RPMI7951 (cell line): ENCODE data around the gene CDH16. TPM values are rescaled to one million over a fixed set of nuclear protein-coding genes. Genes with fewer than 3 reads are reported as not detected.
A peak's percentile ranks its signal among the peaks of the same experiment; 100 is the strongest.

Experiments
- DNase-seq: peaks from one replicate; pipeline ENCODE4 v3.0.0-alpha.2; 2012; ENCODE audit warnings: low read depth
- total RNA-seq: library from RNA; depleted of rRNA; stranded (reverse); fragments of >200 nt; shearing (Covaris generic); gene quantifications from 2 replicates; pipeline ENCODE4 v1.2.3, GENCODE V29; 2014

Gene CDH16
- total RNA-seq, 1 experiment from 2014 or later = not detected

DNA sequence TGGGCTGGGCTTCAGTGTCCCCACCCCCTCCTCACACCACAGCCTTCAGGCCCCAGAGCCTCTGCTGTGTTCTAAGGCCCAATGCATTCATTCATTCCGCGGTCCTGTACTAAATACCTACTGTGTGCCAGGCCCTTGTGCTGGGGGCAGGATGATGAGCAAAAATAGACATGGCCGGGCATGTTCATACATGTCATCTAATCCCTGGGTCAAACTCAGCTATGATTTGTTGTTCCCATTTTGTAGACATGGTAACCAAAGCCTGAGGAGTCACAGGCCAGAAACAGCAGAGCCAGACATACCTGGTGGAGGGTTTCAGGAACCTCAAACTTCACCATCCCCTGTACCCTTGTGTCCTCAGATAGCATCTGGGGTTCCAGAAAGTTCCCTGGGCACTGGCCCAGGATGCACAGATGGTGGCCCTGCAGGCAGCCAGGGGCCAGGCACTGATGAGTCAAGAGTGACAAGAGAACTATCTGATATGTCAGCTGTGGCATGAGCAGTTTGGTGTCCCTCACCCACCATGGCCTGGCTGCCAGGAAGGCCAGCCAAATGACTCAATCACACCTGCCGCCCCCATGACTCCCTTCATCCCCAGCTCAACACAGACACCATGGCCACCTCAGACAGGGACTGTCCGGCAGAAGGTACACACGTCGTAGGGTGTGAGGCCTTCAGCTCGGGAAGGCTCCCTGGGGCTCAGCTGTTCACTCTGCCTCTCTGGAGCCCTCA is 9.4 kb upstream of the CDH16 start:
- peak; percentile 95 for DNase-seq

DNA sequence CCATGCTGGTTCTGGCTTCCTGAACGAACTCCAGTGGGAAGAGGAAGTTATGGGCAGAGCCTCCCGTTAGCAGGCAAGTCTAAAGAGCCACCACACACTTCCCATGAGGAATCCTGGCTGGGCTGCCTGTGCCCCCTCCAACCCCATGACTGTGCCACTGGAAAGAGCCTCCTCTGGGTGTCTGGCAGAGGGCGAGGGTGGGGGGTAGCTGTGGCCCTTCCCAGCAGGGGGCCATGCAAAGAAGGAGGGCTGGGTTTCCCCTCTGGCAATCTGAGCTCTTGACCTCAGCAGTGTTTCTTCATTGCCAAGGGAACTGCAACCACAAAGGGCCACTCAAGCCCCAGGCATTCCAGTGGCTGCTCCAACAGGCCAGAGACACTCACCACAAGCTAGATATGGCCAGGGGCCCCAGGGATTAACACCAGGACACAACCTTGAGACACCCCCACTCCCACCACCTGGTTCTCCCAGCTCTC is 8.3 kb upstream of the CDH16 start:
- peak; percentile 100 for DNase-seq

DNA sequence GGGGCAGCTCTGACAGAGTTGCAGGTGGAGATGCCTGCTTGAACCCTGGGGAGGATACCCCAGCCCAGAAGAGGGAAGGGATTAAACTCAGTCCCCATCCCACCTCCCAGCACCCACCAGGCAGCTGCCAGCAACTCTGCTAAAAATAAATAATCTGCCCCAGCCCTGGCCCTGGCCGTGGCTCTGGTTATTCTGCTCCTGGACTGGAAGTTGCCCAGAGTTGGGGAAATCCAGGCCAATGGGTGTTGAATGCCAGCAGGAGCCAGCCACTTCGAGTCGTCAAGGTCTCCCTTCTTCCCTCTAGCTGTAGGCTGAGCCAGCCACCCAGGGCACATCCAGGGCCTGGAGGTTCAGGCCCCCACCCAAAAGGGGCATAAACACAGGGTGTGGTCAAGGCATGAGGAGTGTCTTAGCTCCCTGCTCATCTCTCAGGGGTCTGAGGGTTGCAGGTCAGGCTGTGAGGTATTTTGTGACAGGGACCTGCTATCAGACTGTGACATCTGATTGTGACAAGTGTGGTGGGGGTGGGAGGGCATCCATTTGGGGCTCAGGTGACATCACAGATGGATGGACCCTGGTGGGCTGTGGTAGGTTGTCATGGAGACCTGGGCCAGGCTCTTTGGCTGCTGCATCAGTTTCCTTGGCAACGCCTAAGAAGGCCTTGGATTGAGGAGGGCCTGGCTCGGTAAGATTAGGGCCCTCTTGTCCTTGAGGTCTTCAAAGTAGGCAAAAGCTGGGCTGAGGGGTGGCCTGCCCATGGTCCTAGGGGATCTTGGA is 7.7 kb upstream of the CDH16 start:
- DNase-seq = peak; percentile 41

DNA sequence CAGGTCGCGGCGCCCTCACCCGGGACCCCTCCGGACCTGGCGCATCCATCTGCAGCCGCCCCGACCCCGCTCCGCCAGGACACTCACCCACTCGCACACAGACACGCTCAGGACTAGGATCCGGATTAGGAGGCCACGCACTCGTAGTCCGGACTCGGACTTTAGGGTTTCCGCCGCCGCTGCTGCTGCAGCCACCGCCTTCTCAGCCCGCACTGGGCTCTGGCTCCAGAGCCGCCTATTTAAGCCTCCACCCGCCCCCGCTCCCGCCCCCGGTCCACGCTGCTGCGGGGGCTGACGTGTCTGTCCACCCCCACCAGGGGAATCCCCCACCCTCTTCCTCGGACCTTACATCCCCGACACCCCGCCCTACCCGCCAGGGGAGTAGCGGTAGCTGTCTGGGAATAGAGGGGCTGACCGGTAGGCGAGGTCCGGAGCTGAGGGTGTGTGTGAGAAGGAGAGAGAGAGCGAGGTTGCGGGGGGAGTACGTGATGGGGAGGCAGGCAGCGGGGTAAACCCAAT is 6.7 kb upstream of the CDH16 start, which contains the start of gene RRAD:
TSS of gene RRAD (minus strand) at position 214 of the 519 bp plus-strand sequence. CDS start 356 bp downstream, outside the sequence.
- DNase-seq = peak; percentile 59

DNA sequence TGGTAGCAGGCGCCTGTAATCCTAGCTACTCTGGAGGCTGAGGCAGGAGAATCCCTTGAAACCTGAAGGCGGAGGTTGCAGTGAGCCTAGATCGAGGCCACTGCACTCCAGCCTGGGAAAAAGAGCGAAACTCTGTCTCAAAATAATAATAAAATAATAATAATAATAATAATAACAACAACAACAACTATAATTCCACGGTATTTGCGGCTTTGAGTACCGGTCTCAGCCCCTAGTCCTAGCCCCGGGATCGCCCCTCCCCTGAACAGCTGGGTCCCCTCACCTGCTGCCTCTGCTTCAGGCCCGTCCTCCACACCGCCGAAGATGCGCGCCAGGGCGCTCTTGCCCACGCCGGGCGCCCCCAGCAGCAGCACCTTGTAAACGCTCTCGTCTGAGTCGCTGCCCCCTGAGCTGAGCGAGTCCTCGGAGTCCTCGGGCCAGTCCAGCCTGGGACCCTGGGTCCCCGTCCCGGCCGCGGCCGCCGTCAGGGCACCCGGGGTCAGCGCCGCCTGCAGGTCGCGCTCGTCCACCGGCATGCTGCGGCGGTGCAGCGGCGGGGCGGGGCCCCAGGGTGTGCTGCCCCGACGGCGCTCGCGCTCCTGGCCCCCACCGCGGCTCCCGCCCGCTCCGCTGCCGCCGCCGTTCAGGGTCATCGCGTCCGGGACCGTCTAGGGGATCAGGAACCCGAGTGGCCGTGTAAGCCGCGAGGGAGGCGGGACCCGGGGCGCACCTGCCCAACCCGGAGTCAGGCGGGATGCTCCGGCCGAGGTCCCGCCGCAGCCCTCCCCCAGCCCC is 6.0 kb upstream of the CDH16 start:
- no peak for DNase-seq

DNA sequence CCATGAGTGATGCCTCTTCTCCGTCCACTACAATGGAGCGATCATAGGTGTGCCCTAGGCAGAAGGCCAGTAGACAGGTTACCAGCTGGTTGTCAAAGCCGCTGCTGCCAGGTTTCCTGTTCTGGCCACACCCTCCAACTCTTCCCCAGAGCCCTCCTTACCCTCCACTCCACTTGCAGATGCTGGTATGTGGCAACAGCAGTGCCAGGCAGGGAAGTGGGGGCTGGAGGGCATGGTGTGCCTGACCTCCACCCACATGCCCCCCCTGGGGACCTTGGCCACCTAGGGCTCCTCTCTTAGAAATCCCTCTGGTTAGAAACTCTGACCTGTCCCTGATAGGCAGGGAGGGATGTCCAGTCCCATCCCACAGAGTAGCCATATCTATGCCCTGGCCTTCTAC is 5.2 kb upstream of the CDH16 start:
- DNase-seq = no peak

DNA sequence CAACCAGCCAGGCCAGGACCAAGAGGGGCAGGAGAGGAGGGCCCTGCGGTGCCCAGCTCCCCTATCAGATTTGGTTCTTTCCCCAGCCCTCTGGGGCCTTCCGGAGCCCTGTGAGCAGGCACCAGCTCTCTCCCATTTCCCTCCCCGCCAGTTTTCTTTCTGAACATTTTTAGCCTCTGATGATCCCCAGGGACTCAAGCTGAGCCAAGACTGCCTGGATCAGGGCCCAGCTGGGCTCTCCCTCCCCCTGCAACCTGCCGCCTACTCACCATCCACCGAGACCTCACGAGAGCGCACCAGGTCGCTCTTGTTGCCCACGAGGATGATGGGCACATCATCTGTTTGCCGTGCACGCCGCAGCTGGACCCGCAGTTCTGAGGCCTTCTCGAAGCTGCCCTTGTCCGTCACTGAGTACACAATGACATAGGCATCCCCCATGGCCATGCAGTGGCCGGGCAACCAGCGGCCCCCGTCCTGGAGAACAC is 4.6 kb upstream of the CDH16 start:
- DNase-seq = peak; percentile 73

DNA sequence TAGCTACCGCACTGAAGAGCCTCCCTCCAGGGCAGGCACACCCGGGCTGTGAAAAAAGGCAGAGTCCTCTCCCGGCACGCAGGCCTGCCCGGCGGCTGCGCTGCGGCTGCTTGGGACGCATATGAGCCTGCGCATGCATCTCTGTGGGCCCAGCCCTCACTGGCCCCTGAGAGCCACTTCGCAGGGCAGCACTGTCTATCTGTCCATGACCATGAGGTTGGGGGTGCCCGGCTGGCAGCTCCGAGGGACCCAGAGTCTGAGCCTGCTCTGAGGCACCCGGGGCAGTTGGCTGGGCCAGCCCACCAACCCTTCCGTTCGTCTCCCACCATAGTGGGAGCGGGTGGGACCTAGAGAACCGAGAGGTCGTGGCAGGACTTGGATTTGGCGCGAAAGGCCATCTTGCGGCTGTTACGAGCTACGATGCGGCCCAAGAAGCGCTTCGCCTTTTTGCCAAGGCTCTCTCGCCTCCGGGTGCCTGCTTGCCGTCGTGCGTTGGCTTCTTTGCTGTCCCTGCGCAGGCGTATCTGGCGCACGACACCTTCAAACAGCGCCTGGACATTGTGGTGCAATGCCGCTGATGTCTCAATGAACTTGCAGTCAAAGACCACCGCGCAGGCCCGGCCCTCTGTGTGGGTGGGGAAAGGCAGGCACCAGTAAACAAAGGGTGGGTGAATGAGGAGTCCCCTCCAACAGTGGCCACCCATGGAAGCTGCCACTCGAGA is 3.2 kb upstream of the CDH16 start:
- no peak for DNase-seq

DNA sequence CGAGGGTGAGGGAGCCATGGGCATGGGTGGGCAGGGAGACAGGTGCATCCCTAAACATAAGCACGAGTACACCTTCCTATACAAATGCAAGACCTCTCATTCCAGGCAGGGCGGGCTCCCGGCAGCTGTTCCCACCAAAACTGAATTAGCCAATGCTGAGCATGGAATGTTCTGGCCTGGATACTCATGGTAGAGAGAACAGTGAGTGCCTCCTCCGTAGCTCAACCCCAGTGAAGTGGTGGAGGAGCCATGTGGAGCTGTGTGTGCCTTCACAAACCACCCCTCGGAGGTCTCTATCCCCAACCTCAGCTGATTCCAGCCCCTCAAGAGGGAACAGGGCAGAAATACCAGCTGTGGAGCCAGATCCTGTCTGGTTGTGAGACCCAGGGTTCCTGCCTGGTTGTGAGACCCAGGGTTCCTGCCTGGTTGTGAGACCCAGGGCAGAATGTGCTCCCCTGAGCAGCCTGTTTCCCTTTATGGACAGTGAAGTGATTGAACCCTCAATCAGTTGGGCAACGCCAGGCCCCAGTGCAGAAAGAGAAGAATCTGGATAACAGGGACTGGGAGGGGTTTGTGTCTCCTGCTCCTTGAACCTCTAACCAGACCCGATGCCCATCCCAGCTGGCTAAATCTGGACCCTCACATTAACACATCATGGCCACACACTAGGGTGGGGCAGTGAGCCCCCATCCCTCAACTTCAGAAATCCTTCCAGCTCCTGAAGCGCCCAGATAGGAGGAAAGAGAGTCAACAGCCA is 2.4 kb upstream of the CDH16 start:
- DNase-seq = no peak

DNA sequence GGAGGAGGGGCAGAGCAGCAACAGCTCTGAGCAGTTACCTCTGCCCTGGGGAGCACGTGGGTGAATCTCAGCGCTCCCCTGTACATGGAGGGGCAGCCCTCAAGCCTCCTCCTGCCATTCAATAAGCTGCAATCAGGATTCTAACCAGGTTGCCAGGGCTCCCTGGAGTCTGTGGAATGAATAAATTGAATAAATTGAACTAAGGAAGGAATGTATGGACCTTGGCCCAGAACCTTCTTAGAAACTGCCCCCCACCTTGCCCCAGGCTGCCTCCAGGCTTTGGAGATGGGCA is 1.6 kb upstream of the CDH16 start:
- no peak for DNase-seq

DNA sequence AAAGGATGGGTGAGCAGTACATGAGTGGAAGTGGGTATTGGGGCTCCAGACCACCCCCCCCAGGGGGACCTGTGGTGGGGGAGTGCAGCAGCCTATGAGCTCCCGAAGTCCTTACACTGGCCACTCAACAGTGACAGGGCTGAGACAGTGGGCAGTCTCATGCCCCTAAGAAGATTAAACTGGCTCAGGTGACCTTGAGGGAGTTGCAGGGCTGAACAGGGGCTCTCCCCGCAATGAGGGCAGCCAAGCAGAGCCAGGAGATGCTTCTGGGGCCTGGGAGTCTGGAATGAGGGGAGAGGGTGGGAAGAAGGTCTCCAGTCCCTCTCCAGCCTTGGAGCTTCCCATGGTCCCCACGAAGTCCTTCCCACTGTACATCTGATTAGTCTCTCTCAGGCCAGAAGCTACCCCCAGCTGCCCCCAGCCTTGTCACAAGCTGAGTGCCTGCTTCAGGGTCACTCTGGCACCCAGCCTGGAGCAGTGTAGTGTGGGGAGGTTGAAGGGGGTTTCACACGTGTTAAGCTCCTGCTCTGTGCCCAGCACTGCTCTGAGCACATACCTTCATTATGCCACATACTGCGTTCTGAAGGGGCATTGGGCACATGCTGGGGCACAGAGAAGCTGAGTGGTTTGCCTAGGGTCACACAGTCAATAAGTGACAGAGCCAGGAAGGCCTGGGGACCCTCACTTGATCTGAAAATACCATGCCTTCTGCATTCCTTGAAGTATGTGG is 1.0 kb upstream of the CDH16 start:
- DNase-seq = no peak

DNA sequence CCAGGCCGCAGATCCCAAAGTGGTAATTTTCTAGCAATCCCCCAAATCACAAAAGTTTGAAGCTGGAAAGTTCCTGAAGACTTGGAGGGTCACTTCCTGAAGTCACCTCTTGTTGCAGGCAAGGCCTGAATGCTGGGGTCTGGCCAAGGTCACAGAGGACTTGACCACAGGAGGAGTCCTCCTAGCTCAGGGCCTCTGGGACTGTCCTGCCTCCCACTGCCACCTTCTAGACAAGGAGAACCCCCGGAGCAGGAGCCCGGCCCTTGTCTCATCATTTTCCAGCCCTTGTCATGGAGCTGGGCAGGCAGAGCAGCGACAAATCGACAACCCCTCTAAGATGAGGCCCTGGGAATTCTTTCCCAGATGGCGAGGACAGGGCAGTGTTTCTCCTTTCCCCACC is 330 bp downstream of the CDH16 start:
- DNase-seq = no peak

DNA sequence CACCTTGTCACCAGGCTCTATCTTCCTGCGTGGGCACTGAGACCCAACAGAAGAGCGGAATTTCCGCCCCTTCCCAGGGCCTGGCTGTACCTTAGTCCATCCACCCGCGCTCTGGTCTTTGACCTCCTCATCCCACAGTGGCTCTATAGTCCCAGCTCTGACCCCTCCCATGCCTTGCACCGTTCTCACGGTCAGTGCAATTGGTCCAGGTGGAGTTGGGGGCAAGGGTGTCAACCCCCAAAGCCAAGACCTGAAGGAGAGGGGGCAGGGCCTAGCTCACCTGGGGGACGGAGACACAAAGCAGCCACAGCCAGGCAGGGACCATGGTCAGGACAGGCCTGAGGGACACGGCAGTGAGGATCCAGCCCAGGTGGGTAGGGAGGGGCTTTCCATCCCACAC is 944 bp downstream of the CDH16 start:
- no peak for DNase-seq

DNA sequence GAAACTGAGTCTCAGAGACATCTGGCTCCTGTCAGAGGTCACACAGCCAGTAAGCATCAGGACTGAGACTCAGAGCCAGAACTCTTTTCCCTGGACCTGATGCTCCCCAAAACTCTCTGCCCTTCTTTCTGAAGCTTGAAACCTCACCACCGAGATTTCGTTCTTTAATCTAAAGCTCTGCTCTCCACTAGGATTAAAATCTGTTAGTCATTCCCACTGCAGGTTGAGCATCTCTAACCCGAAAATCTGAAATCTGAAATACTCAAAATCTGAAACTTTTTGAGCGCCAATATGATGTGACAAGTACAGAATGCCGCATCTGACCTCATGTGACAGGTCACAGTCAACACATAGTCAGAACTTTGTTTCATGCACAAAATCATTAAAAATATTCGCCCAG is 2.2 kb downstream of the CDH16 start:
- no peak for DNase-seq

DNA sequence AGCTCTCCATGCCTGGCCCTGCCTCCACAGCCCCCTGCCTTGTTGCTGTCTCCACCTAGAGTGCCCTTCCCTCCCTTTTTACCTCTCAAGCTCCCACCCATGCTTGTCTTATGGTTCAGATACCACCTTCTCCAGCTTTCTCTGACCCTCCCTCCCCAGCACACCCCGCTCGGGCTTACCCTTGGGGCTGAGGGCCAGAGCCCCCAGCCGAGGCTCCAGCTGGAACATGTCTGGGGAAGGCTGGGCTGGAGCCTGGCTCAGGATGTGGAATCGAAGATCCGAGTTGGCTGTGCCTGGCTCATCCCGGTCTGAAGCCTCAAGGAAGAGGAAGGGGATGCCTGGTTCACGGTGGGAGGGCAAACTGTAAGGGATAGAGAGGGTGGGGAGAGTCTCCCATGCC is 3.6 kb downstream of the CDH16 start:
- DNase-seq = no peak

DNA sequence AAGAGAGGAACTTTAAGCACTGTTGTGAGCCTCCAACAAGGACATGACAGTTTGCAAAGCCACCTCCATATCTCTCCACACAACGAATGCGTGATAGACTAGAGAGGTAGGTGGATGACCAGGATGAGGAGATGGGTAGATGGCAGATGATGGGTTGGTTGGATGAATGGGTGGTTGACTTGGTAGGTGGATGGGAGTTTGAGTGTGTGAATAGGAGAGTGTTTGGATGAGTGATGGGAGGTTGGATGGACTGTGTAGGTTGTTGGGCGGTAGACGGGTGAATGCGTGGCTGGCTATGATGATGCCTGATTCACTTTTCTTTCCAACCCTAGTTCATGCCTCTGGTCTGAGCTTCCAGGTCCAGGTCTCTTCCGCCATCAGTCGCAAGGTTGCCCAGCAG is 4.1 kb downstream of the CDH16 start:
- DNase-seq = no peak

DNA sequence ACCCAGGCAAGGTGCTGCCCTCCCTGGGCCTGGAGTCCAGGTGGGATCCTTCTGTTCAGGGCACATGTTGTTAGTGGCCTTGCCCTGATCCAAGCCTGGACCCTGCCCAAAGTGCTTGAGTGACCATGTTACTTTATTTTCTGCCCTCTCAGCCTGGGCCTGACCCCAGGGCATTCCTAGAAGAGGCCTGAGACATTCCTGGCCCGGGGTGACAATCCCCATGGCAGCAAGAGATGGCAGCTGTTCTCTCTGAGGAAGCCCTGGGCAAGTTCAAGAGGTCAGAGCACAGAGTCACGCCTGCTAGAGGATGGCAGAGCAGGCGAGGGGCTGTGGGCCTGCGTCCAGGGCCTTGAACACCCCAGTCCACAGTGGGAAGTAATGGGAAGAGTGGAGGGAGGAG is 5.0 kb downstream of the CDH16 start:
- no peak for DNase-seq

DNA sequence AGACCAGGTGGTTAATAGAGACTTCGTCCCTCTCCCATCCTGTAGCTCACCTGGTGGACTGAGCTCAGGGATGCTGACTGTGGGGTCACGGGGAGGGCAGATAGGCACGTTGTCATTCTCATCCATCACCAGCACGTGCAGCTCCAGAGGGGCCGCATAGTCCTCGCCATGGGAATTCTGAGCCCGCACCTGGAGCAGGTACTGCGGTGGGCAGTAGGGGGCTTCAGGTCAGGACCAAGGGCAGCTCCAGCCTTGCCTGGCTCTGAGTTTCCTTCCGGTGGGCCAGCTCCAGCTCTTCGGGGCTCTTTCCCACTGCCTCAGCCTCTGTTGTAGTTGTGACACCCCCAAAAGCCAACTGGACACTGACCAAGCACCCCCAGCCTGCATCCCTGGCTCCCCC is 5.6 kb downstream of the CDH16 start:
- no peak for DNase-seq

DNA sequence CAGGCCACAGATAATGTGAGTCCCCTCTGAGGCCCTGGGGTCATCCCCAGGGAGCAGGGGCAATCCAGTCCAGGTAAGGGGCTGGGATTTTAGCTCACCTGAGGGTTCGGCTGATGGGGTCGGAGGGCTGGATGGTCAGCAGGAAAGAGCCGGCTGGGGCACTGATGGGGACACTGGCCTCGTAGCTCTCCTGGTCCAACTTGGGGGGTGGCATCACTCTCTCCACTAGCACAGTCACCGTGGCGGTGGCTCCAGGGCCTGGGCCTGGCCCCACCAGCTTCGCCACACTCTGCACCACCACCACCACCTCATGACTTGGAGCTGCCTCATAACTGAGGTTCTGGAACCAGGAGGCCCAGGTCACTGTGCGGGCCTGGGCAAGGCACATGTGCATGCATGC is 6.9 kb downstream of the CDH16 start:
- DNase-seq = no peak

DNA sequence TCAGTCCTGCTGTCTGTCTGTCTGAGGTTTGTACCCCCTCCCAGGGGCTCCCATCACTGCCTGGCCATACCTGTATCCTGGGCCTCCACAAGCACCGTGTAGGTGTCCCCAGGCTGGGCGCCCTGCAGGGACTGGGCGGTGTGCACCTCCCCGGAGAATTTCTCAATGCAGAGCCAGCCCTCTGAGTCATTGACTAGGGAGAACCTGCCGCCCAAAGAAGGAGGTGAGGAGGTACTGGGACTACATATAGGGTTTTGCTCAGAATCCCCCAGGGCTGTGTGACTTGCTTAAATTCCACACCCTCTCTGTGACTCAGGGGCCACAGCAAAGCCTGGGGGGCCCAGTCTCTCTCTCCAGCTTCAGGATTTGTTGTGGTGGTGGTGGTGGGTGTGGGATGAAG is 7.6 kb downstream of the CDH16 start:
- DNase-seq = no peak
